HepG2 (cell line): ENCODE results near the gene TMEM135. TPM values are rescaled to one million over a fixed set of nuclear protein-coding genes. Genes with fewer than 3 reads are reported as not detected.

Experiments used
- ARNTL ChIP-seq: sonication (generic); formaldehyde crosslinking; IDR thresholded peaks from 2 replicates; pipeline ENCODE4 v1.4.0; 2020; ENCODE audit warnings: mild to moderate bottlenecking, missing genetic modification reagents
- CEBPB ChIP-seq: IDR thresholded peaks from 2 replicates; pipeline ENCODE4 v1.6.1; 2011; ENCODE audit warnings: low read depth, low read length, improper control_type of control experiment, borderline replicate concordance
- CEBPG ChIP-seq: IDR thresholded peaks from 2 replicates; pipeline ENCODE4 v1.6.1; 2016
- E2F2 ChIP-seq: sonication (generic); formaldehyde crosslinking; IDR thresholded peaks from 2 replicates; pipeline ENCODE4 v1.4.0; 2020; ENCODE audit warnings: missing genetic modification reagents, borderline replicate concordance
- EP300 ChIP-seq, 3 experiments: sonication (generic) in 1 of 3; formaldehyde crosslinking in 1 of 3; IDR thresholded peaks; 2 replicates each; pipeline versions ENCODE4 v1.5.1 to v1.6.1; 2011 to 2020; ENCODE audit warnings: low read depth in 2 of 3, low read length in 2 of 3, borderline replicate concordance in 1 of 3, improper control_type of control experiment in 1 of 3, mild to moderate bottlenecking in 1 of 3, missing genetic modification reagents in 1 of 3, moderate library complexity in 1 of 3
- FOXP1 ChIP-seq, 2 experiments: fragments of 450-650 bp in 1 of 2; IDR thresholded peaks; 2 replicates each; pipeline ENCODE4 v1.6.1; 2017 to 2018; ENCODE audit warnings: antibody characterized with exemption in 1 of 2
- HIC2 ChIP-seq: sonication (generic); formaldehyde crosslinking; IDR thresholded peaks from 2 replicates; pipeline ENCODE4 v1.9.0; 2022; ENCODE audit warnings: low read depth, missing genetic modification reagents
- IRF2 ChIP-seq: IDR thresholded peaks from 2 replicates; pipeline ENCODE4 v1.6.1; 2018; ENCODE audit warnings: missing genetic modification reagents, missing compliant biosample characterization
- NONO ChIP-seq, 2 experiments: fragments of 450-650 bp in 1 of 2; sonication (generic) in 1 of 2; formaldehyde crosslinking in 1 of 2; IDR thresholded peaks in 1 of 2; conservative IDR thresholded peaks in 1 of 2; 2 replicates each; pipeline versions ENCODE4 v1.6.1 to v1.8.0; 2017 to 2022; ENCODE audit warnings: mild to moderate bottlenecking in 1 of 2, missing genetic modification reagents in 1 of 2, moderate library complexity in 1 of 2
- PAWR ChIP-seq: sonication (generic); formaldehyde crosslinking; IDR thresholded peaks from 2 replicates; pipeline ENCODE4 v1.4.0; 2020; ENCODE audit warnings: missing genetic modification reagents, mild to moderate bottlenecking, borderline replicate concordance
- PAXIP1 ChIP-seq: sonication (generic); formaldehyde crosslinking; conservative IDR thresholded peaks from 2 replicates; pipeline ENCODE4 v1.4.0; 2020; ENCODE audit warnings: mild to moderate bottlenecking, missing genetic modification reagents, moderate library complexity
- RAD21 ChIP-seq: fragments of 450-650 bp; formaldehyde crosslinking; IDR thresholded peaks from 2 replicates; pipeline ENCODE4 v1.5.0; 2020; ENCODE audit warnings: mild to moderate bottlenecking
- REL ChIP-seq: sonication (generic); formaldehyde crosslinking; conservative IDR thresholded peaks from 2 replicates; pipeline ENCODE4 v1.8.0; 2022; ENCODE audit warnings: mild to moderate bottlenecking, missing genetic modification reagents, moderate library complexity
- SAP130 ChIP-seq: IDR thresholded peaks from 2 replicates; pipeline ENCODE4 v1.6.1; 2016; ENCODE audit warnings: low read depth
- SKIL ChIP-seq: sonication (generic); formaldehyde crosslinking; IDR thresholded peaks from 2 replicates; pipeline ENCODE4 v1.8.0; 2022; ENCODE audit warnings: missing genetic modification reagents, mild to moderate bottlenecking, moderate library complexity, borderline replicate concordance
- TBP ChIP-seq: sonication (generic); formaldehyde crosslinking; IDR thresholded peaks from 2 replicates; pipeline ENCODE4 v1.5.0; 2020; ENCODE audit warnings: missing genetic modification reagents
- U2AF2 ChIP-seq: fragments of 200-400 bp; formaldehyde crosslinking; IDR thresholded peaks from 2 replicates; pipeline ENCODE4 v1.6.1; 2017; ENCODE audit warnings: low read depth, mild to moderate bottlenecking, low read length
- YEATS4 ChIP-seq: sonication (generic); formaldehyde crosslinking; IDR thresholded peaks from 2 replicates; pipeline ENCODE4 v1.4.0; 2020; ENCODE audit warnings: missing genetic modification reagents, borderline replicate concordance
- ZSCAN30 ChIP-seq: sonication (generic); formaldehyde crosslinking; IDR thresholded peaks from 2 replicates; pipeline ENCODE4 v1.5.0; 2020; ENCODE audit warnings: mild to moderate bottlenecking, missing genetic modification reagents
- polyA plus RNA-seq, 8 experiments: library from polyadenylated mRNA; depleted of rRNA in 3 of 8; stranded (reverse) in 7 of 8; unstranded in 1 of 8; fragments of >200 nt; fragmentation: Illumina TruSeq in 4 of 8; extraction: Trizol in 4 of 8; gene quantifications; 2 replicates each; pipeline versions ENCODE4 v1.2.1 to v1.2.3, GENCODE V29; 2011 to 2016; ENCODE audit warnings: low read depth in 4 of 8, missing spikeins in 1 of 8, mixed read lengths in 1 of 8; ENCODE audit not compliant: insufficient read depth in 1 of 8
- total RNA-seq, 5 experiments: library from RNA; depleted of rRNA; stranded (reverse); fragments of >200 nt; fragmentation: Illumina TruSeq; extraction: Trizol; gene quantifications; 2 replicates each; pipeline ENCODE4 v1.2.3, GENCODE V29; 2016; ENCODE audit warnings: low read depth in 1 of 5
- TF ChIP-seq, protein P1 (sequence below): sonication (generic); formaldehyde crosslinking; IDR thresholded peaks from 2 replicates; pipeline ENCODE4 v1.4.0; 2020; ENCODE audit warnings: missing genetic modification reagents, mild to moderate bottlenecking, borderline replicate concordance

TMEM135 gene
- total and polyA plus RNA-seq, 2 of the 13 experiments (the other 11 are each of a cell fraction or from before 2014, with no cell fraction given), result 36.6 to 88.9 TPM

DNA sequence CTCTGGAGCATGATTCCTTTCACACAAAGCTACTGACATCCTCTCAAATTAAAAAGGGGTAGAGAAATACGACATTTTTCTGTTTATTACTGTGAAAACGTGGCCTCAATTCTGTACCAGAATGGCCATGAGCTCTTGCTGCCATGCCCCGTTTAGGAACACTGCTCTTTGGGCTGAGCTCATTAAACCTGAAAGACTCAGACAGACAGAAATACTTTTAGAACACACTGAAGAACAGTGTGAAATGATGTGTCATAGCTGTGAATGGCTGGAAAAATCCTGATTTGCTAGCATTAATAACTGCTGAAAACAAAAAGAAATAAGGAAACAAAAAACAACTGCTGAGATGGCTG is 32.2 kb upstream of the TMEM135 start (continued):
- TF ChIP-seq ZSCAN30 (CRISPR knock-in tag) (no peak), FOXP1 (IDR thresholded peaks at IDR 0.05) (no peak), FOXP1 (CRISPR knock-in tag; IDR thresholded peaks at IDR 0.05) (no peak), CEBPG (CRISPR knock-in tag) (no peak), ARNTL (CRISPR knock-in tag) (no peak), IRF2 (CRISPR knock-in tag) (no peak), HIC2 (CRISPR knock-in tag) (no peak), E2F2 (no peak), REL (CRISPR knock-in tag) (0 out of 2 replicates have a peak, but pooled peaks have one; percentile 17), PAXIP1 (CRISPR knock-in tag) (peak; percentile 25; the same call in 1 of the 2 replicates), RAD21 (no peak; the same call in 1 of the 2 replicates), SAP130 (0 out of 2 replicates have a peak, but pooled peaks have one; percentile 13), SKIL (CRISPR knock-in tag) (no peak), PAWR (no peak), EP300 (IDR thresholded peaks at IDR 0.05; ENCODE audit: low read depth in 2 of 2, low read length in 2 of 2) (no peak), EP300 (CRISPR knock-in tag; IDR thresholded peaks at IDR 0.05; ENCODE audit: borderline replicate concordance) (no peak), NONO (IDR thresholded peaks at IDR 0.05) (no peak), NONO (CRISPR knock-in tag; conservative IDR thresholded peaks at IDR 0.05) (no peak), TBP (CRISPR knock-in tag) (no peak), U2AF2 (no peak), YEATS4 (0 out of 2 replicates have a peak, but pooled peaks have one; percentile 9), CEBPB (no peak)
- TF ChIP-seq, protein P1, sequence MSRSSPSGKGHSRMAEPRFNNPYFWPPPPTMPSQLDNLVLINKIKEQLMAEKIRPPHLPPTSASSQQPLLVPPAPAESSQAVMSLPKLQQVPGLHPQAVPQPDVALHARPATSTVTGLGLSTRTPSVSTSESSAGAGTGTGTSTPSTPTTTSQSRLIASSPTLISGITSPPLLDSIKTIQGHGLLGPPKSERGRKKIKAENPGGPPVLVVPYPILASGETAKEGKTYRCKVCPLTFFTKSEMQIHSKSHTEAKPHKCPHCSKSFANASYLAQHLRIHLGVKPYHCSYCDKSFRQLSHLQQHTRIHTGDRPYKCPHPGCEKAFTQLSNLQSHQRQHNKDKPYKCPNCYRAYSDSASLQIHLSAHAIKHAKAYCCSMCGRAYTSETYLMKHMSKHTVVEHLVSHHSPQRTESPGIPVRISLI (CRISPR knock-in tag), result no peak
